ENCODE measurements around the gene CYLD.

DNA sequence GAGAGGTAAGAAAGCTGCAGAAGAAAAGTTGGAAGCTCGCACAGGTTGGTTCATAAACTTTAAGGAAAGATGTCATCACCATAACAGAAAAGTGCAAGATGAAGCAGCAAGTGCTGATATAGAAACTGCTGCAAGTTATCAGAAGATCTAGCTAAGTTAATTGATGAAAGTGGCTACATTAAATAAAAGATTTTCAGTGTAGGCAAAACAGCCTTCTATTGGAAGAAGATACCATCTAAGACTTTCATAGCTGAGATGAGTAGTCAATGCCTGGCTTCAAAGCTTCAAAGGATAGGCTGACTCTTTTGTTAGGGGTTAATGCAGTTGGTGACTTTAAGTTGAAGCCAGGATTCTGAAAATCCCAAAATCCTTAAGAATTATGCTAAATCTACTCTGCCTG, 24.0 kb downstream of the CYLD start:
- TF ChIP-seq, protein P1, sequence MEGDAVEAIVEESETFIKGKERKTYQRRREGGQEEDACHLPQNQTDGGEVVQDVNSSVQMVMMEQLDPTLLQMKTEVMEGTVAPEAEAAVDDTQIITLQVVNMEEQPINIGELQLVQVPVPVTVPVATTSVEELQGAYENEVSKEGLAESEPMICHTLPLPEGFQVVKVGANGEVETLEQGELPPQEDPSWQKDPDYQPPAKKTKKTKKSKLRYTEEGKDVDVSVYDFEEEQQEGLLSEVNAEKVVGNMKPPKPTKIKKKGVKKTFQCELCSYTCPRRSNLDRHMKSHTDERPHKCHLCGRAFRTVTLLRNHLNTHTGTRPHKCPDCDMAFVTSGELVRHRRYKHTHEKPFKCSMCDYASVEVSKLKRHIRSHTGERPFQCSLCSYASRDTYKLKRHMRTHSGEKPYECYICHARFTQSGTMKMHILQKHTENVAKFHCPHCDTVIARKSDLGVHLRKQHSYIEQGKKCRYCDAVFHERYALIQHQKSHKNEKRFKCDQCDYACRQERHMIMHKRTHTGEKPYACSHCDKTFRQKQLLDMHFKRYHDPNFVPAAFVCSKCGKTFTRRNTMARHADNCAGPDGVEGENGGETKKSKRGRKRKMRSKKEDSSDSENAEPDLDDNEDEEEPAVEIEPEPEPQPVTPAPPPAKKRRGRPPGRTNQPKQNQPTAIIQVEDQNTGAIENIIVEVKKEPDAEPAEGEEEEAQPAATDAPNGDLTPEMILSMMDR (IDR thresholded peaks at IDR 0.05), result no peak
- TF ChIP-seq POLR2AphosphoS5 (IDR thresholded peaks at IDR 0.05) (no peak), POLR2A (IDR thresholded peaks at IDR 0.05) (no peak)

All from prostate gland (tissue), 2 donors.